Prostate gland (tissue), 2 donors: ENCODE results near the gene NLRP11. TPM values are rescaled to one million over a fixed set of nuclear protein-coding genes. Genes with fewer than 3 reads are reported as not detected.

Source experiments
- DNase-seq: peaks from one replicate; pipeline ENCODE4 v3.0.0-alpha.2; 2019; ENCODE audit warnings: low spot score
- H3K27ac ChIP-seq, 2 donors: fragments of 200-600 bp; sonication (generic); 2 replicates each; pipeline ENCODE4 v1.5.1; 2017 to 2019
- H3K27me3 ChIP-seq: fragments of 200-600 bp; sonication (generic); replicated peaks from 2 replicates; pipeline ENCODE4 v1.5.1; 2019; ENCODE audit not compliant: insufficient read depth
- H3K36me3 ChIP-seq, 2 donors: fragments of 200-600 bp; sonication (generic); 1 replicate in 1 of 2; 2 replicates in 1 of 2; pipeline versions ENCODE4 v1.5.1 to v1.8.1; 2017 to 2019
- H3K4me1 ChIP-seq: fragments of 200-600 bp; sonication (generic); replicated peaks from 2 replicates; pipeline ENCODE4 v1.5.1; 2019
- H3K4me3 ChIP-seq, 2 donors: fragments of 200-600 bp; sonication (generic); 2 replicates each; pipeline ENCODE4 v1.5.1; 2017 to 2019
- H3K9me3 ChIP-seq: fragments of 200-600 bp; sonication (generic); 2 replicates; pipeline ENCODE4 v1.5.1; 2017
- CTCF ChIP-seq, 4 experiments: fragments of 200-600 bp in 2 of 4; fragments of 450-650 bp in 2 of 4; sonication (generic) in 2 of 4; IDR thresholded peaks; 1 replicate in 3 of 4; 2 replicates in 1 of 4; pipeline ENCODE4 v1.5.1; 2016 to 2019; ENCODE audit warnings: antibody characterized with exemption in 4 of 4, mild to moderate bottlenecking in 2 of 4, moderate library complexity in 2 of 4
- POLR2A ChIP-seq: fragments of 450-650 bp; IDR thresholded peaks from one replicate; pipeline ENCODE4 v1.6.1; 2016; ENCODE audit warnings: antibody characterized with exemption, mild to moderate bottlenecking
- POLR2AphosphoS5 ChIP-seq: sonication (generic); formaldehyde crosslinking; IDR thresholded peaks from one replicate; pipeline ENCODE4 v1.6.1; 2017; ENCODE audit warnings: antibody characterized with exemption
- WGBS: methylation state at CpG from one replicate; pipeline ENCODE4 v1.1.5; 2018; 5-methylcytosine and 5-hydroxymethylcytosine counted together
- intact Hi-C: fragments of 100-400 bp; cut with DNase I; formaldehyde crosslinking; loops from one replicate; pipeline ENCODE4 v1.14.2; 2022
- total RNA-seq, 2 donors: library from RNA; depleted of rRNA; stranded (reverse); fragments of >200 nt; gene quantifications; one replicate each; pipeline ENCODE4 v1.1.0, GENCODE V29; 2016

The NLRP11 gene
- total RNA-seq = 1 to 10 TPM in 1 of 2 donors, not detected in 1; 1.5 TPM

GRCh38 chr19:55831846-55832245, at the start of gene NLRP11:
Gene NLRP11, minus strand, starts transcription at chr19:55831999. Its CDS starts 13,825 bp downstream, at chr19:55818174.
- TF ChIP-seq CTCF (IDR thresholded peaks at IDR 0.05) (no peak), POLR2AphosphoS5 (no peak), POLR2A (no peak)
- no peak within 1 kb of the TSS for H3K27ac ChIP-seq
- no peaks in the 10 kb centered on the region for H3K27me3 ChIP-seq
- H3K9me3 ChIP-seq = no peaks in the 10 kb centered on the region
- WGBS = 78% methylated on average over 10 of the region's 10 CpGs
- no peaks in the 10 kb centered on the region for H3K36me3 ChIP-seq
- H3K4me3 ChIP-seq = no peak within 1 kb of the TSS
- intact Hi-C loops = no loop called here
- no peaks in the 10 kb centered on the region for H3K4me1 ChIP-seq
- DNase-seq = no peak

GRCh38 chr19:55877211-55877610, 45.4 kb upstream of the NLRP11 start:
- Histone ChIP-seq H3K27ac (no peak overlapping the region), H3K9me3 (no peaks in the 10 kb centered on the region), H3K4me1 (no peaks in the 10 kb centered on the region), H3K4me3 (no peak overlapping the region), H3K27me3 (no peaks in the 10 kb centered on the region), H3K36me3 (no peaks in the 10 kb centered on the region)
- TF ChIP-seq POLR2A = no peak
- TF ChIP-seq POLR2AphosphoS5 = no peak
- TF ChIP-seq CTCF (IDR thresholded peaks at IDR 0.05) = no peak
- intact Hi-C loops = no loop called here
- WGBS = 78% methylated on average over 3 of the region's 3 CpGs
- no peak for DNase-seq

GRCh38 chr19:55870736-55871135, 38.9 kb upstream of the NLRP11 start:
- H3K9me3 ChIP-seq = no peaks in the 10 kb centered on the region
- H3K4me3 ChIP-seq = no peak overlapping the region
- H3K4me1 ChIP-seq = no peaks in the 10 kb centered on the region
- 92% methylated on average over 11 of the region's 11 CpGs for WGBS
- intact Hi-C loops = no loop called here
- no peak overlapping the region for H3K27ac ChIP-seq
- TF ChIP-seq POLR2A = no peak
- no peak for TF ChIP-seq POLR2AphosphoS5
- TF ChIP-seq CTCF (IDR thresholded peaks at IDR 0.05) = no peak
- no peaks in the 10 kb centered on the region for H3K36me3 ChIP-seq
- H3K27me3 ChIP-seq = no peaks in the 10 kb centered on the region
- no peak for DNase-seq

- DNase-seq = no peak
- no peaks in the 10 kb centered on the region for H3K9me3 ChIP-seq
- H3K27me3 ChIP-seq = no peaks in the 10 kb centered on the region
- no peaks in the 10 kb centered on the region for H3K36me3 ChIP-seq
- no peaks in the 10 kb centered on the region for H3K4me1 ChIP-seq
- no peak overlapping the region for H3K27ac ChIP-seq
- TF ChIP-seq POLR2AphosphoS5 = no peak
- TF ChIP-seq POLR2A = no peak
- no peak for TF ChIP-seq CTCF (IDR thresholded peaks at IDR 0.05)
- H3K4me3 ChIP-seq = no peak overlapping the region
- WGBS = 95% methylated on average over 7 of the region's 7 CpGs
- intact Hi-C loops = no loop called here
Measured at GRCh38 chr19:55867101-55867500, 35.3 kb upstream of the NLRP11 start.

- Histone ChIP-seq H3K36me3 (no peaks in the 10 kb centered on the region), H3K4me1 (no peaks in the 10 kb centered on the region), H3K4me3 (no peak overlapping the region), H3K9me3 (no peaks in the 10 kb centered on the region), H3K27me3 (no peaks in the 10 kb centered on the region), H3K27ac (no peak overlapping the region)
- TF ChIP-seq POLR2AphosphoS5 (no peak), CTCF (IDR thresholded peaks at IDR 0.05) (no peak), POLR2A (no peak)
- intact Hi-C loops = no loop called here
- 63% methylated on average over 3 of the region's 3 CpGs for WGBS
- no peak for DNase-seq
Measured at GRCh38 chr19:55866521-55866920, 34.7 kb upstream of the NLRP11 start.
